Measurements from ENCODE around the gene PGRMC1.
"Not testable (repeated sequence)": the region's sequence is repeated elsewhere in the genome, so short reads cannot be mapped to it uniquely, and the experiment has no call there.

The PGRMC1 gene

GRCh38 chrX:119235872-119236622 lies at the start of gene PGRMC1:
TSS of gene PGRMC1 (plus strand) at chrX:119236285. CDS start at chrX:119236364, 79 bp downstream.
- DNase-seq (ENCODE audit: low read depth in 3 of 3): peak; percentile 44 to 64 (median 57)

- DNase-seq (ENCODE audit: low read depth in 3 of 3): no peak
Measured at GRCh38 chrX:119186763-119187162, 49.3 kb upstream of the PGRMC1 start.

GRCh38 chrX:119187298-119187697 lies 48.8 kb upstream of the PGRMC1 start:
- no peak for DNase-seq (ENCODE audit: low read depth in 3 of 3)

- DNase-seq (ENCODE audit: low read depth in 3 of 3): no peak
Measured at GRCh38 chrX:119189115-119189514, 47.0 kb upstream of the PGRMC1 start.

GRCh38 chrX:119189595-119189994 lies 46.5 kb upstream of the PGRMC1 start:
- no peak for DNase-seq (ENCODE audit: low read depth in 3 of 3)

- no peak for DNase-seq (ENCODE audit: low read depth in 3 of 3)
Measured at GRCh38 chrX:119190091-119190681, 45.9 kb upstream of the PGRMC1 start.

GRCh38 chrX:119190831-119191230 lies 45.3 kb upstream of the PGRMC1 start:
- DNase-seq (ENCODE audit: low read depth in 3 of 3): no peak

GRCh38 chrX:119194621-119195020 lies 41.5 kb upstream of the PGRMC1 start:
- no peak for DNase-seq (ENCODE audit: low read depth in 3 of 3)

- DNase-seq (ENCODE audit: low read depth in 3 of 3): no peak
Measured at GRCh38 chrX:119201570-119201969, 34.5 kb upstream of the PGRMC1 start.

GRCh38 chrX:119206203-119206602 lies 29.9 kb upstream of the PGRMC1 start:
- DNase-seq (ENCODE audit: low read depth in 3 of 3): no peak

- not testable (repeated sequence) for DNase-seq (ENCODE audit: low read depth in 3 of 3)
Measured at GRCh38 chrX:119207483-119207882, 28.6 kb upstream of the PGRMC1 start.

GRCh38 chrX:119208401-119209057 lies 27.6 kb upstream of the PGRMC1 start:
- no peak for DNase-seq (ENCODE audit: low read depth in 3 of 3)

- DNase-seq (ENCODE audit: low read depth in 3 of 3): not testable (repeated sequence)
Measured at GRCh38 chrX:119210931-119211648, 25.0 kb upstream of the PGRMC1 start.

GRCh38 chrX:119211649-119212014 lies 24.5 kb upstream of the PGRMC1 start:
- no peak for DNase-seq (ENCODE audit: low read depth in 3 of 3)

GRCh38 chrX:119218198-119218597 lies 17.9 kb upstream of the PGRMC1 start:
- no peak for DNase-seq (ENCODE audit: low read depth in 3 of 3)

- DNase-seq (ENCODE audit: low read depth in 3 of 3): no peak
Measured at GRCh38 chrX:119222932-119223331, 13.2 kb upstream of the PGRMC1 start.

GRCh38 chrX:119223783-119224182 lies 12.3 kb upstream of the PGRMC1 start:
- no peak for DNase-seq (ENCODE audit: low read depth in 3 of 3)

GRCh38 chrX:119226446-119226845 lies 9.6 kb upstream of the PGRMC1 start:
- DNase-seq (ENCODE audit: low read depth in 3 of 3): no peak

GRCh38 chrX:119228512-119229252 lies 7.4 kb upstream of the PGRMC1 start:
- no peak for DNase-seq (ENCODE audit: low read depth in 3 of 3)

GRCh38 chrX:119229253-119229615 lies 6.9 kb upstream of the PGRMC1 start:
- no peak for DNase-seq (ENCODE audit: low read depth in 3 of 3)

GRCh38 chrX:119230850-119231249 lies 5.2 kb upstream of the PGRMC1 start:
- no peak for DNase-seq (ENCODE audit: low read depth in 3 of 3)
